Superior temporal gyrus (tissue), 1 donor: ENCODE results near the gene MAX.

Experiments
- DNase-seq: peaks from one replicate; pipeline ENCODE4 v3.0.0-alpha.2; 2016; ENCODE audit errors: extremely low spot score

The MAX gene

DNA sequence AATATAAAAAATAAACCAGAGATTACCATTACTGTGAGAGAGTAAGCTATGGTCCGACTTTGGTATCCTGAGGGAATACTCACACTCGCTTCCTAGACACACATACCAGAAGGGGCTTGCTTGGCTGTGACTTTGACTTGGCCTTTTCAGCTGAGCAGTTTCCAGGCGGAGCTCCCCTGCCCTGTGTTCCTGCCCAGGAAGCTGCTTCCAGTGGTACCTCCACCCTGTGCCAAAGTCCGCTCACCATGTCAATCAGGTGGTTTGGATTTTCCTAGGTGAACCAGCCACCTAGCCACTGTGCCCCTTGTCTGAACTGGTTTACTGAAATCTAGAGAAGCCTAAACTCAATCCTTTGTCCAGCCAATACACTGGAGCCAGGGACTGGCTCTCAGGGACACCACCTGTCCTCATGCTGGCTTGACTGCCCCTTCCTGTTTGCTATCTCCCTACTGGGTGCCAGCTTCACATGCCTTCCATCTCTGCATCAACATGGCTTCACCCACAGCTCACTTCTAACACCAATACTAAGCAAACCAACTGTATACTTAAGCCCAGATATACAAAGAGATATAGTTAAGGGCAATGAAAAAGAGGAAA is 28.6 kb downstream of the MAX start:
- no peak for DNase-seq

DNA sequence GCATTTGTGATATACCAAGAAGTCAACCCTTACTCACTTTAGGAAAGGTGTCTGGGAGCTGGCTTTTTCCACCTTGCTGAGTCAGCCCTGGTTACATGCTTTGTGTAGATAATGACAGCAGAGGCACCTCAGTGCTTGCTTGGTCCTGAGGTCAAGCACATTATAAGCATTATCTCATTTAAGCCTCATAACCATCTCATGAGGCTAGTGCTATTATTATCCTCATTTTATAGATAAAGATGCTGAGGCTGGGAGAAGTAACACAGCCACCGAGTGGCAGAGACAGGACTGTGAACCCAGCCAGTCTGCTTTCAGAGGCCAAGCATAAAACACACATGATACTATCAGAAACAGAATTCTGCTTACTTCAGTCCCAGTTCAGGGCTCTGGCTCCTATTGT is 29.4 kb downstream of the MAX start:
- no peak for DNase-seq

DNA sequence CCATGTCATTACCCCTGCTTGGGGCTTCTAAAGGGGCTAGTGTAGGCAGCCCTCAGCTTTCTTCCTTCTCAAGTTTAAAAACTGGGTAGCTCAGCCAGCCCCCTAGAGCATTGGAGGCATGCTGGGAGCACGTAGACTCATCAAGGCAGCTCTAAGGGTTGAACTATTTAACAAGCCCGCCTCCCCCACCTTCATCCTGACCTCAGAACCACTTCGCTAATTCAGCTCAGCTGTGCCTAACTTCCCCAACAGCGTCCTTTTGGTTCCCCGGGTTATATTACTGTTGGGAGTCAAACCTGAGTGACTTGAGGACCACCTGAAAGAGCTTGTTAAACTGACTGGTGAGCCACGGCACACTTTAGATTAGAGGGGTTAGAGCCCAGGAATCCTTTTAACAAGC is 30.1 kb downstream of the MAX start:
- DNase-seq, result no peak

DNA sequence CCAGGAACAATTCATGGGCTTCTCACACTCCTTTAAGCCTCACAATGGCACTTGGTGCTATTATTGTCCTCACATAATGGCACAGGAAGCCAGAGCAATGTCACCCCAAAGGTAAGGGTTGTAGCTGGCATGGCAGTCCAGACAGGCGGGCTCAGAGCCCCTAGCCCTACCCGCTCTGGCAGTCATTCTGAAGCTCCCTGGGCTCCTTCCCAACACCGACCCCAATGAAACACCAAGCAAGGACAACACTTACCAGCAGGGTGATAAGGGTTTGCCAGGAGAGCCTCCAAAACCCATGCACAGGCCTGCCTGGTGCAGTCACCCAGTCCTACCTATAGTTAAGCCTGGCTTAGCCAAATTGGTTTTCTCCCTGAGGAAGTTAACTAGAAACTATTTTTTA is 30.8 kb downstream of the MAX start:
- no peak for DNase-seq

DNA sequence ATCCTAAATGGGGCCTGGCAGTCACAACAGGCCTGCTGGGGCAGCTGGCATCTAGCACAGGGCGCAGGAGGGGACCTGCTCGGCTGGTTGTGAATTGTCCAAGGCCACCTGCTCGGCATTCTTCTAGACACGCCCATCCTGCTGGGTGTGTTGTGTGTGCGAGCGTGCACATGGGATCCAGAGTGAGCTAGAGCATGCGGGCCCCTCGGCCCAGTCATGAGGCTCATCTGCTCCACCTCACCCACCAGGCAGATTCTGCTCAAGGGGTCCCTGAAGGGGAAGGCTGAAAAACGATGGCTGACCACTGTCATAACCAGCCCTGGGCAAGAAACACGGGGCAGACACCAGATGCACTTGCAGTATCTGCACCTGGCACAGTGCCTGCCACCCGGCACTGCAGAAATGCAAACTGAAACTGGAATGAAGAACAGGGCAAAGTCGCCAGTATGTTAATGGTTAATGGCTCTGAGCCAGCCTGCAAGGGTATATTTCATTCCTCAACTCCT is 31.8 kb downstream of the MAX start:
- no peak for DNase-seq

DNA sequence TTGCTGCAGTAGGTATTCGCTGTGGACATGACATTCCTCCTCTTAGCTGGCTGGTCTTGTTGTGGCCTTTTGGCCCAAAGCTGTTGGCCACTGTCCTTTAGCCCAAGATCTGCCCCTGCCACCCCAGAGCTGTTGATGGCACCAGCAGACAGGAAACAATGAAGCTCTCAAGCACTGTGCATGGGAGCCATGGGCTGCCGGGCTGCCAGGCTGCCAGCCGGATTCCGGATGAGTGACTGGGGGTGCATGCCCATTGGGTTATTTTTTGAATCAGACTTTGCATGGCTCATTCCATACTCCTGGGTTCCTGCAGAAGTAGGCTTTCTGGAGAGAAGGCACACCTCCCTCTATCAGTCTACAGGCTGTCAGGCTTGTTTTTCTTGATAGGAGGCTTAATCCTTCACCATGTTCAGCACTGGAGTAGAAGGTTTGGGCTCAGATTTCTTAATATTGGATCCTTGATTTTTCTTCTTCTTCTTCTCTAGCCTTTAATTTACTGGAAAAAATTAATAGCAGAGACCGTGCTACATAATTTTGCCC is 32.4 kb downstream of the MAX start:
- no peak for DNase-seq

DNA sequence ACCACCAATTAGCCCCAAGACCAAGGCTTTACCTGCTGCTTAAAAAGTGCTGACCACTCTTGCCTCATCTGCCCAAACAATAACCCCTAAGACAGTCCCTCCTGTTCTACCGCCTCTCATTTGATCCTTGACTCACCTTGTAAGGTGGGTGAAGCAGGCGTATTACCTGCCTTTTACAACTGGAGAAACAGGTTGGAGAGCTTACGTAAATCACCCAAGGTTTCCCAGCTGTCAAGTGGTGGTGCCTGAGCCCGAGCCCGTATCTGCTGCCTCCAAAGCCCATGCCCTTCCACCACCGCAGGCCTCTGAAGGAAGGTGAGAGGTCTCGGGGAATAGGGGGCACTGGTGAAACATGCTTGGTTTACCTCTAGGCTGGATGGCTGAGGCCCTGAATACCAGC is 36.6 kb downstream of the MAX start:
- no peak for DNase-seq

DNA sequence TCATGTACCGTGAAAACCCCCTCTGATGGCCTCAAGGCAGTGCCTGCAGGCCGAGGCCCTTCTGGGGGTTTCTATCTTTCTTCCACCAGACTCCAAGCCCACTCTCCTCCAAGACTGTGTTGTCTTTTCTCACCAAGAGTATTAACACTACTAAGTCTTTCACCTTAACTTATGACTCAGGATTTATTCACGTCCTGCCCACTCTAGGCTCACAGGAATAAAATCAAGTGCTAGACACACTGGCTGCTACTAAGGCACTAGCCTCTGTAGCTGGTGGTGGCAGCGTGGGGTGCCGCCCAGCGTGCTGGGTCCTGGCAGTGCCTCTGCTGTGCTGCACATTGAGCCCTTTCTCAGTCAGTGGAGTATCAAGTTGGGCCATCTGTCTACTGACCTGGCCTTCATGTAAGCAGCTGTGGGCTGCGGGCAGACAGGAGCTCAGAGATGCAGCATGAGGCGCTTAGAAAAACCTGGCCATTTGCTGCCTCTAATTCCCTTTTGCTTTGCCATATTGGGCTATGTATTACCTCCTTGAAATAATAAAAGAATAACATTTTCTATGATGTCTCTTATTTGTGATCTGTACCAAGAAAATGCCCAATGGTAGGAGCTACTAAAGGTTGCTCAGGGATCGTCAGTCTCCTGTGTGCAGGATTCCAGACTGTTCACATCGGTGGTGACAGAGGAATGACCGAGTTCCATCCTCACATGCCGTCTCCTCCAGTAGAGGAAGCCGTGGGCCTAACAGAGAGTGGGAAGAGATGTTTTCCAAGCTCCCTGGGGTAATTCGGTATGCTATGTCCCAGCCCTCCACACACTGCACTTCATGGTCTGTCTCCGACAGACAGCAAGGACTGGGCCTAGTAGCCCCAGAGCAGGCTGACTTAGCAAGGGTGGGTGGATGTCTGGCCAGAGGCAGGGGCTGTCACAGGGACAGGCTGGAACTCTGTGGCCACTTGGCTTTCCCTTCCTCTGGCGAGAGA is 39.9 kb downstream of the MAX start:
- no peak for DNase-seq

DNA sequence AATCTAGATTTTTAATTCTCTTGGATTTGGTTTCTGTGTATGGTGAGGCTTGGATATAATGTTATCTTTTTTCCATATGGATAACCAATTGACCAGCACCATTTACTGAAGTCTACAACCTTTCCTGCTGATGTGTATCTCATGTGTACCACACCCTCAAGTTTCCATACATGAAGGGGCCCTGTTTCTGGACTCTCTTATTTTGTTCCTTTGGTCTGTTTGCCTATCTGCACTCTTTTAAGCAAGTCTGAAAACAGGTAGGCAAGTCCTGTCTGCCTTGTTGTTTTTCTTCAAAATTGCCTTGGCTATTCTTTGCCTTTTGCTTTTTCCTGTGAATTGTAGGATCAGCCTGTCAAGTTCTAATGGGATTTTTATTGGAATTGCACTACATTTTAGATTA is 44.6 kb downstream of the MAX start:
- DNase-seq, result no peak

DNA sequence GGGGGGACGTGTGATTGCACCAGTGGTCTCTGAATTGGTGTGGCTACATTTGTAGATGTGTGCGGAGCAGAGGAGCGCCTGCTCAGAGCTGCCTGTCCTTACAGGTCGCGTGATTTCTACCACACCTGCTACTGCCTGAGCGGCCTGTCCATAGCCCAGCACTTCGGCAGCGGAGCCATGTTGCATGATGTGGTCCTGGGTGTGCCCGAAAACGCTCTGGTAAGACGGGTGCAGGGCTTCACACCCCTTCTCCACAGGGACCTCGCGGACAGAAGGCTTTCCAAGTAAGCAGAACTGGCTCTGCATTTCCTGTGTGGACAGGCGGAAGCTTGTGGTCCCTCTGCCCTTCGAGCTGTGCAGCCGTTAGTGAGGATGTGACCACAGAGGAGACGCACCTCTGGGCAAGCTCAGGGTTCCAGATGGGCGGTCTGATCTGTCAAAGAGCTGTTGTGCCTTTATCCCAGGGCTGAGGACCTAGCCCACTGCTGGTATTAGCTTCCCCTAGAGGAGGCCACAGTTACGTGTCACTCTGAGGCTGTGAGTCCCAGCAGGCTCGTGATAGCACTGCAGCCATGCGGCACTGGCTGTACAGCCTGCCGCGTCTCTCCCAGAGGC is 47.7 kb downstream of the MAX start:
- no peak for DNase-seq

DNA sequence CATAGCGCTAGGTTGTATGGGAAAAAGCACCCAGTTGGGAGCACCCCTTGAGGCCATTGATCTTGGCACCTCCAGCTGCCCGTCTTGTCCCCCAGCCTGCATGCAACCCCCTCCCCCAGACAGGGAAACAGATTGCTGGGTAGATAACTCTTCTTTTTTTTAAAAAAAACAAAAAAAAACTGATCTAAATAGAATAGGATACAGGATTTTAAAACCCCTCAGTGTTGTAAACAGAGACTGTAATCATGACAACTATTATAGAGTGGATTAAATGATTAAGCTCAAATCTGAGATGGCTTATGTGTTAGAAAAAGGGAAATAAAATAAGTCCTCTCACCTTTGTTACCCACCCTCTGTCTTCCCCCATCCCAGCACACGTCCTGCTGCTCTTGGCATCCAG is 48.9 kb downstream of the MAX start:
- no peak for DNase-seq

DNA sequence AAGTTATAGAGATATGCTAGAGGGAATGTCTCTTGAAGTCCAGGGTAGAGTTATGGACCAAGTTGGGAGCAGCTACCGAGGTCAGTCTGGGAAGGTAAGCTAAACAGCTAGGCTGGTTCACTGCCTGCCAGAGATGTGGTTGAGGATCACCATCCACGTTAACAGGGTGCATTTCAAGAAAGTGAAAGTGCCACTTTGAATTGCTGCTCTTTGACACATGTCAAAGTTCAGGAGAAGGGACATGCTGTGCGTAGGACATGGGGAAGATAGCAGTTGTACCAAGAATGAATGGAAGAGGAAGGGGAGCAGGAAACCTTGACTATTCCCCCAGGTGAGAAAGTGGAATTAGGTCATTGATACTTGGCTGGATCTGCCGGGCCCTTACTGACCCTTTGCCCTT is 49.5 kb downstream of the MAX start:
- no peak for DNase-seq

DNA sequence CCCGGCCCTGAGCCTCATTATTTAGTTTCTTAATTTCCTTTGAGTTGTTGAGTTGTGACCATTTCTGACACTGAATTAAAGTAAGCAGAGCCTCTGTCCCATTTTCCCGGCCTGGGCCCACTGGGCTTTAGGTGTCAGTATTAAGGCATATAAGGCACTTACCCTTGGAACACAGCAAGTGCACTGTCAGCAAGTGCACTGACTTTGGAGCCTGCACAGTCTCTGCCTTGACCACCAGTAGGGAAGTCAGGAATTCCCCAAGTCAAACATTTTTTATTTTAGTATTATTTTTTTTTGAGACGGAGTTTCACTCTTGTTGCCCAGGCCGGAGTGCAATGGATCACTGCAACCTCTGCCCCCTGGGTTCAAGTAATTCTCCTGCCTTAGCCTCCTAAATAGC is 56.6 kb downstream of the MAX start:
- DNase-seq, result no peak

DNA sequence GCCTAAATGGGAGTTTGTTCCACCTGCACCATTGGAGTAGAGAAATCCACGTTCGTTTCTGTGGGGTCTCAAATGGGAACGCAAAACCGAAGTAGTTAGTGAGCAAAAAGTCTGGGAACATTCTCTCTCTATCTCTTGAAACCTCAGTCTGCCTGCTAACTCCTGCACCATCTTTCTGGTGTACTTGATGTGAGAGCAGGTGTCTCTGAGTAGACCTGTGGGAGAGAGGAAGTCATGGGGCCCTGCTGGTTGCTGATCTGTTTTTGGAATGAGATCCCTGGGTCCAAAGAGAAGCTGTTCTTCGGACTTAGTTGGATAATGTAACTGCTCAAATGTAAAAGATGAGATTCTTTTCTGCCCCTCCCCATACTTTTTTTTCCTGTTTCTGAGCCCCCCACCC is 57.3 kb downstream of the MAX start:
- no peak for DNase-seq

DNA sequence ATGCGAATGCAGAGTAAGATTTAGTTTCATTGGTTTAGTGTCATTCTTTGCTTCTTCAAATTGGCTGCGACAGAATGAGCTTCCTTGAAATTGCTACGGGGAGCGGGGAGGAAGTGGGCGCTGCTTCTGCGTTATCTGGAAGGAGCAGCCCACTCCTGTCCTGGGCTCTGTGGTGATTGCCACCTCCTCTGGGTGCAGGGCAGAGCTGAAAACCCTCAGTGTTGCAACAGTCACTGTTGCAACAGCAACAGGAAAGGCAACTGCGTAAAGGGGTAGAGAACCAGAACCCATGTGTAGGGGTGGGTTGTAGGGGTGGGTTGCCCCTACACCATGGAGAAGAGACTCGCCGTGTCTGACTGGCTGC is 57.7 kb downstream of the MAX start:
- no peak for DNase-seq

DNA sequence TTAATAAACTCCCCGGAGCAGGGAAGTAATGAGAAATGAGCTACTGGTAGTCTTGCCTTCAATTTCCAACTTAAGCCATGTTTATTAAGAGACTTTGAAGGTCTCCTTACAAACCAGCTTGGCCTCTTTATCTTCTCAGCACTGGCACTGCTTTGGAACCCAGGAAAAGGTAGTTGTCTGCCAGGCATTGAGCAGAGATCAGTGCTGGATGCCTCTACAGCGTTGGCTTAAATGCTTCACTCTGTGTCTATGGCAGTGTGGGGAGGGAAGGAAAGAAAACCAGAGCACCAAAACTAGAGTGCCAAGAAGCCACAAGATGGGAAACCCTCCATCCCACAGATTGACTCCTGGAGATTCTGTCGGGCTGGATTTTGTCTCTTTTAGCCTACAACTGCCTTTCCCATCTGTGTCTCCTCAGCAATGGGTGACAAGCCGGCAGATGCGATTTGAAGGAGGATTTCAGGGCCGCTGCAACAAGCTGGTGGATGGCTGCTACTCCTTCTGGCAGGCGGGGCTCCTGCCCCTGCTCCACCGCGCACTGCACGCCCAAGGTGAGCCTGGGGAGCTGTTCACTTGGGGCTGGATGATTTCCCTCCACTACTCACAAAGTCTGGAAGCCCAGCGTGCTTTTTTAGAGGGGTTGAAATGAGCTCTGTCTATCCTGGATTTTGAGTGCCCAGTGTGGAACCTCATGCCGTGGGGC is 58.3 kb downstream of the MAX start:
- DNase-seq, result no peak

DNA sequence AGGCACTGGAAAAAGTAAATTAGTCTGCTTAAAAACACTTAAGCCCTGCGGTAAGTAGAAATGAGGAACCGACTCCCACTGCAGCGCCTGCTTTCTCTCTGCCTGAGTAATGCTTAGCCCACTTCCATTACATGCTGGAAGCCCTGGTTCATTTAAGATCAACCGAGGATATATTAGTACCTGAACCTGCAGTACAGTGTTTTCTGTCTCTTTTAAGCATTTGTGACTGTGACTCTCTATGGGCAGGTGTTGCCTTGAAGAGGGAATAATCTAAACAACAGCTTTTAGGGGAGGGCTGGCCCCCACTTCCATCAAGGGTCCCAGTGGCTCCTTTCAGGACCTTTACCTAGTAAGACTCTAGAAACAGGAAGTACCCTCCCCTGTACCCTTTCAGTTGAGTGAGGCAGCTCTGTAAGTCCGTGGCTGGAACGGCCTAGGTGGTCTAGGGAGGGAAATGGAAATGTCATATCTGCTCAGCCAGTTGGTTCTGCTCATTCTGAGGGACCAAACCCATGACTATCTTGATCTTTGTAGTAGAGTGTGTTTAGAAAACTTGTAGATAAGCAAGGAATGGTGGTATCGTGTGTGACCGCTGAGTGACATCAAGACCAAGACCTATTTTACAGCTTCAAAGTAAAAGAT is 59.5 kb downstream of the MAX start:
- no peak for DNase-seq

DNA sequence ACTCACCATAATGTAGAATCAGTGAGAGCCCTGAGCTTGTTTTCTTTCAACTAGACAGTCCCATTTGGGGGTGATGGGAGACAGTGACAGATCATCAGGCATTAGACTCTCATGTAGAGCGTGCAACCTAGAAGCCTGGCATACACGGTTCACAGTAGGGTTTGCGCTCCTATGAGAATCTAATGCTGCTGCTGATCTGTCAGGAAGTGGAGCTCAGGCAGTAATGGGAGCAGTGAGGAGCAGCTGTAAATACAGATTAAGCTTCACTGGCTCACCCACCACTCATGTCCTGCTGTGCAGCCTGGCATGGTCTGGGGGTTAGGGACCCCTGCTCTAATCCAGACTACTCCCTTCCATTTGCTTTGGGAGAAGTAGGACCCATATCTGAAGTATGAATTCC is 60.0 kb downstream of the MAX start:
- DNase-seq, result no peak

DNA sequence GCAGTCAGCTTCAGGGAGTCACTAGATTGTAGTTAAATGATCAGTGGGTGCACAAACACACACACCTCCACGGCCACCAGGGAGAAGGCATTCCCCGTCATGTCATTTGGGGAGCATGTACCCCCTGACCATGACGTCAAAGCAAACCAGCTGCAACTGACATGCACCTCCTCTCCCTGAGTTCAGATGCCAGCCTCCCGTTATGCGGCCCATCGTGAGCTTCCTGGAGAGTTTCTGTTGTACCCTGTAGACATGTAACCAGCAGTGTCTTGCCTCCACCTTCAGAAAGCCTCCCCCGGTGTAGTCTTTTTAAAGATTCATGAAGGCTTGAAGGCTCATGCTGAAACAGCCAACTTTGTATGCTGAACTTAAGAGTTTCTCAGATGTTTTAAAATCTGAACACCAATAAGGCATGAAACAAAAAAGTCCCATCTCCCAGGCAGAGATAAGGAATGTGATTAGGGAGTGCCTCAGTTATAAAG is 60.8 kb downstream of the MAX start:
- no peak for DNase-seq

DNA sequence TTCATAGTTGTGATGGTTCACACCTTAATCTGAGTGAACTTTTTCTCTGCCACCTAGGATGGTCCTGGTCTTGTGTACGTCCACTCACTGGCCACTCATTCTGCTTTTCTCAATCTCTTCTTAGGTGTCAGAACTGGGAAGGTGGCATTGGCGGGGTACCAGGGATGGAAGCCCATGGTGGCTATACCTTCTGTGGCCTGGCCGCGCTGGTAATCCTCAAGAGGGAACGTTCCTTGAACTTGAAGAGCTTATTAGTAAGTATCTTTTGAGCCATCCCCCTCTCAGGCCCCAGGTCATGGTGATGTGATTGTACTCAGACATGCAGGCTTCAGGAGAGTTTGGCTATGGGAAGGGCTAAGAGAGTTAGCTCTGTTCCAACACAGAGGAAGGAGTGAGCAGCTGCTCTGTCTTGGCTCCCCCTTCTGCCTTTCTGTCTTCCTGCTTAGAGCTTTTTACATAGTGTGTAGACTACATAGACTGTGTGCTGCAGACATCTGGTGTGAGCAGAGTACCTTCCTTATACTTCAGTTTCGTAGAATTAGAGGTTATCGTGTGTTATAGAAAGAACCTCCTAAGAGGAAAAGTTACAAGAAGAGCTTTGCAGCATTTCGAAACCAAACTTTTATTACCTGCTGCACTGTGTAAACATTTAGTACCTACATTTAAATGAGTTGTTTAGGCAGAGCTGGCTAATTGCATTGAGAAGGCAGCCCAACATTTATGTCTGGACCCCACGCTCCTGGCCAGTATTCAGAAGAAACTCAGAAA is 61.5 kb downstream of the MAX start:
- no peak for DNase-seq

DNA sequence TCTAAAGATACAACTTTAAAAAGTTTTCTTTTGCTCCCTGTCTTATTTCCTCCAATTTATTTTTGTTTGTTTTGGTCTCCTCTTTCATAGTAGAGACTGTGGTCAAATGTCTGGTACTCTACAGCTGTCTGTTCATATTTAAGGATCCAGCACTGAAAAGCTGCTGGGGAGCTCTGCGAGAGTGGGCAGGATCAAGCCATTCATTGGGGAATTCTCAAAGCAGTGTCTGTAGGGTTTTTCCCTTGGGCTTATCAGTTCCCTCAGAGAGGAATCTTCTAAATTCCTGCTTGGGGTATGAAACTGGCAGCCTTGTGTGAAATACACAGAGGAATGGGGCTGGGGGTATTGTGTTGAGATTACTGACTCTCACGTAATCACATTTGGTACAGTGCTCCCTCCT is 63.4 kb downstream of the MAX start:
- DNase-seq, result no peak
